ENCODE data around the gene MUC15. TPM values are rescaled to one million over a fixed set of nuclear protein-coding genes. Genes with fewer than 3 reads are reported as not detected.
A peak's percentile ranks its signal among the peaks of the same experiment; 100 is the strongest.

Gene MUC15
- total and polyA plus RNA-seq, 3 donors from 2014 or later, result 0.25 to 0.57 TPM; not detected in 1

GRCh38 chr11:26537341-26537740 is 34.7 kb downstream of the MUC15 start:
- H3K36me3 ChIP-seq (ENCODE audit: low read depth, missing control alignments), result no peaks in the 10 kb centered on the region
- no peak overlapping the region for H3K4me3 ChIP-seq
- no peaks in the 10 kb centered on the region for H3K4me1 ChIP-seq
- intact Hi-C loops (cut with DNase I; ENCODE audit: low total_unique reads), result no loop called here
- TF ChIP-seq POLR2A (IDR thresholded peaks at IDR 0.05) (no peak), CTCF (IDR thresholded peaks at IDR 0.05) (no peak)
- H3K27me3 ChIP-seq, result no peaks in the 10 kb centered on the region
- no peak for DNase-seq
- 87 to 96% methylated on average over 4 of the region's 4 CpGs for WGBS, 2 donors
- H3K9me3 ChIP-seq, result no peaks in the 10 kb centered on the region
- H3K27ac ChIP-seq, result no peak overlapping the region

GRCh38 chr11:26527685-26528084 is 44.4 kb downstream of the MUC15 start:
- no peaks in the 10 kb centered on the region for H3K4me1 ChIP-seq
- no peaks in the 10 kb centered on the region for H3K9me3 ChIP-seq
- no peak for DNase-seq
- no peaks in the 10 kb centered on the region for H3K27me3 ChIP-seq
- WGBS, 2 donors, result 27 to 39% methylated on average over 1 of the region's 1 CpG
- intact Hi-C loops (cut with DNase I; ENCODE audit: low total_unique reads), result no loop called here
- no peak overlapping the region for H3K27ac ChIP-seq
- H3K36me3 ChIP-seq (ENCODE audit: low read depth, missing control alignments), result no peaks in the 10 kb centered on the region
- no peak overlapping the region for H3K4me3 ChIP-seq
- TF ChIP-seq CTCF (IDR thresholded peaks at IDR 0.05) (no peak), POLR2A (IDR thresholded peaks at IDR 0.05) (no peak)

GRCh38 chr11:26522912-26523610 is 49.0 kb downstream of the MUC15 start:
- Histone ChIP-seq H3K27me3 (no peaks in the 10 kb centered on the region), H3K9me3 (no peaks in the 10 kb centered on the region), H3K36me3 (ENCODE audit: low read depth, missing control alignments) (no peaks in the 10 kb centered on the region), H3K4me3 (no peak overlapping the region), H3K27ac (no peak overlapping the region), H3K4me1 (no peaks in the 10 kb centered on the region)
- TF ChIP-seq POLR2A (IDR thresholded peaks at IDR 0.05) (no peak), CTCF (IDR thresholded peaks at IDR 0.05) (no peak)
- DNase-seq, result peak; percentile 14
- 47 to 51% methylated on average over 12 of the region's 12 CpGs for WGBS, 2 donors
- intact Hi-C loops (cut with DNase I; ENCODE audit: low total_unique reads), result no loop called here

- Histone ChIP-seq H3K27ac (no peak overlapping the region), H3K27me3 (no peaks in the 10 kb centered on the region), H3K9me3 (no peaks in the 10 kb centered on the region), H3K36me3 (ENCODE audit: low read depth, missing control alignments) (no peaks in the 10 kb centered on the region), H3K4me3 (no peak overlapping the region), H3K4me1 (no peaks in the 10 kb centered on the region)
- TF ChIP-seq POLR2A (IDR thresholded peaks at IDR 0.05) (no peak), CTCF (IDR thresholded peaks at IDR 0.05) (no peak)
- 81 to 82% methylated on average over 2 of the region's 2 CpGs for WGBS, 2 donors
- intact Hi-C loops (cut with DNase I; ENCODE audit: low total_unique reads), result no loop called here
- DNase-seq, result no peak
These were observed 52.6 kb downstream of the MUC15 start for GRCh38 chr11:26519469-26519868.

GRCh38 chr11:26512196-26512595 is 59.9 kb downstream of the MUC15 start:
- no peaks in the 10 kb centered on the region for H3K9me3 ChIP-seq
- H3K27me3 ChIP-seq, result no peaks in the 10 kb centered on the region
- H3K36me3 ChIP-seq (ENCODE audit: low read depth, missing control alignments), result no peaks in the 10 kb centered on the region
- intact Hi-C loops (cut with DNase I; ENCODE audit: low total_unique reads), result no loop called here
- no peaks in the 10 kb centered on the region for H3K4me1 ChIP-seq
- DNase-seq, result no peak
- WGBS, 2 donors, result 69 to 75% methylated on average over 2 of the region's 2 CpGs
- no peak overlapping the region for H3K27ac ChIP-seq
- H3K4me3 ChIP-seq, result no peak overlapping the region
- TF ChIP-seq CTCF (IDR thresholded peaks at IDR 0.05), result no peak
- no peak for TF ChIP-seq POLR2A (IDR thresholded peaks at IDR 0.05)

All from testis (tissue), 3 donors.